Measurements from ENCODE around the gene FBXL15.
A peak's percentile ranks its signal among the peaks of the same experiment; 100 is the strongest.

Gene FBXL15

GRCh38 chr10:102444851-102445250 lies 24.2 kb downstream of the FBXL15 start:
- Histone ChIP-seq H3K9me2 (replicated peaks; ENCODE audit: control insufficient read depth, low read length) (no peaks in the 10 kb centered on the region), H3K27ac (ENCODE audit: low read depth, low read length) (no peak overlapping the region), H3K27me3 (ENCODE audit: control insufficient read depth, low read length) (peaks cover 6% of the 10 kb centered on the region), H3K36me3 (ENCODE audit: control insufficient read depth, low read length) (no peaks in the 10 kb centered on the region), H3K4me3 (ENCODE audit: low read length) (no peak overlapping the region), H3K9me3 (ENCODE audit: control insufficient read depth, insufficient read depth, low read length) (no peaks in the 10 kb centered on the region), H3K4me1 (ENCODE audit: control insufficient read depth, low read length) (peaks cover 17% of the 10 kb centered on the region), H3F3A (ENCODE audit: control insufficient read depth, insufficient read depth) (no peaks in the 10 kb centered on the region), H3K79me2 (ENCODE audit: control insufficient read depth, low read length) (peaks cover under 1% of the 10 kb centered on the region), H3K4me2 (ENCODE audit: low read length) (no peak overlapping the region), H4K20me1 (ENCODE audit: control insufficient read depth, insufficient read depth, low read depth, low read length) (no peaks in the 10 kb centered on the region)
- TF ChIP-seq EZH2phosphoT487 (IDR thresholded peaks at IDR 0.05; ENCODE audit: borderline replicate concordance, low read length) (no peak), CTCF (IDR thresholded peaks at IDR 0.05; ENCODE audit: low read depth, low read length, poor library complexity, severe bottlenecking) (no peak)

GRCh38 chr10:102449321-102450123 lies 28.9 kb downstream of the FBXL15 start:
- peak overlapping the region; percentile 93 for H3K4me3 ChIP-seq (ENCODE audit: low read length)
- peak overlapping the region; percentile 81 for H3K4me2 ChIP-seq (ENCODE audit: low read length)
- peaks cover 3% of the 10 kb centered on the region; the same call in 1 of the 2 replicates for H4K20me1 ChIP-seq (ENCODE audit: control insufficient read depth, insufficient read depth, low read depth, low read length)
- peaks cover 2% of the 10 kb centered on the region; the same call in 1 of the 2 replicates for H3F3A ChIP-seq (ENCODE audit: control insufficient read depth, insufficient read depth)
- peaks cover 28% of the 10 kb centered on the region for H3K4me1 ChIP-seq (ENCODE audit: control insufficient read depth, low read length)
- no peaks in the 10 kb centered on the region for H3K27me3 ChIP-seq (ENCODE audit: control insufficient read depth, low read length)
- H3K9me3 ChIP-seq (ENCODE audit: control insufficient read depth, insufficient read depth, low read length): no peaks in the 10 kb centered on the region
- no peaks in the 10 kb centered on the region for H3K9me2 ChIP-seq (replicated peaks; ENCODE audit: control insufficient read depth, low read length)
- H3K36me3 ChIP-seq (ENCODE audit: control insufficient read depth, low read length): peaks cover 29% of the 10 kb centered on the region
- TF ChIP-seq CTCF (IDR thresholded peaks at IDR 0.05; ENCODE audit: low read depth, low read length, poor library complexity, severe bottlenecking) (no peak), EZH2phosphoT487 (IDR thresholded peaks at IDR 0.05; ENCODE audit: borderline replicate concordance, low read length) (no peak)
- peak overlapping the region; percentile 86 for H3K27ac ChIP-seq (ENCODE audit: low read depth, low read length)
- H3K79me2 ChIP-seq (ENCODE audit: control insufficient read depth, low read length): peaks cover 32% of the 10 kb centered on the region

- H3K9me3 ChIP-seq (ENCODE audit: control insufficient read depth, insufficient read depth, low read length): no peaks in the 10 kb centered on the region
- no peaks in the 10 kb centered on the region for H3K9me2 ChIP-seq (replicated peaks; ENCODE audit: control insufficient read depth, low read length)
- peak overlapping the region; percentile 93 for H3K4me3 ChIP-seq (ENCODE audit: low read length)
- H3K4me2 ChIP-seq (ENCODE audit: low read length): peak overlapping the region; percentile 81
- H3K27ac ChIP-seq (ENCODE audit: low read depth, low read length): peak overlapping the region; percentile 86
- H3K27me3 ChIP-seq (ENCODE audit: control insufficient read depth, low read length): no peaks in the 10 kb centered on the region
- peaks cover 29% of the 10 kb centered on the region for H3K36me3 ChIP-seq (ENCODE audit: control insufficient read depth, low read length)
- peaks cover 32% of the 10 kb centered on the region for H3K79me2 ChIP-seq (ENCODE audit: control insufficient read depth, low read length)
- H3K4me1 ChIP-seq (ENCODE audit: control insufficient read depth, low read length): peaks cover 28% of the 10 kb centered on the region
- H4K20me1 ChIP-seq (ENCODE audit: control insufficient read depth, insufficient read depth, low read depth, low read length): peaks cover 3% of the 10 kb centered on the region; the same call in 1 of the 2 replicates
- H3F3A ChIP-seq (ENCODE audit: control insufficient read depth, insufficient read depth): peaks cover 2% of the 10 kb centered on the region; the same call in 1 of the 2 replicates
- TF ChIP-seq EZH2phosphoT487 (IDR thresholded peaks at IDR 0.05; ENCODE audit: borderline replicate concordance, low read length) (no peak), CTCF (IDR thresholded peaks at IDR 0.05; ENCODE audit: low read depth, low read length, poor library complexity, severe bottlenecking) (peak; percentile 25)
These were observed 29.4 kb downstream of the FBXL15 start for GRCh38 chr10:102450124-102450373.
